ENCODE data around the gene SCNM1.

Gene SCNM1, protein sequence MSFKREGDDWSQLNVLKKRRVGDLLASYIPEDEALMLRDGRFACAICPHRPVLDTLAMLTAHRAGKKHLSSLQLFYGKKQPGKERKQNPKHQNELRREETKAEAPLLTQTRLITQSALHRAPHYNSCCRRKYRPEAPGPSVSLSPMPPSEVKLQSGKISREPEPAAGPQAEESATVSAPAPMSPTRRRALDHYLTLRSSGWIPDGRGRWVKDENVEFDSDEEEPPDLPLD

GRCh38 chr1:151165738-151166504 is at the start of gene SCNM1, which contains the start of gene LYSMD1:
Gene SCNM1, plus strand, starts transcription at chr1:151166144. Its CDS starts 9 bp downstream, at chr1:151166153.
Gene LYSMD1, minus strand, starts transcription at chr1:151165902. Its CDS starts 644 bp downstream, at chr1:151165258.
- H3K9me3 ChIP-seq (ENCODE audit: low read length) = no peaks in the 10 kb centered on the region
- peak within 1 kb of the TSS; percentile 82 for H3K9ac ChIP-seq (ENCODE audit: low read length)
- H3K27ac ChIP-seq (ENCODE audit: low read depth, low read length) = peak within 1 kb of the TSS; percentile 98
- H3K4me3 ChIP-seq (ENCODE audit: low read depth in 1 of 2, low read length in 2 of 2) = peak within 1 kb of the TSS; percentile 80 to 92
- H3K36me3 ChIP-seq (ENCODE audit: insufficient read depth, low read length) = peaks cover 31% of the 10 kb centered on the region
- H3K4me1 ChIP-seq (ENCODE audit: insufficient read depth, low read length) = peaks cover 22% of the 10 kb centered on the region
- no peaks in the 10 kb centered on the region for H3K27me3 ChIP-seq (ENCODE audit: control insufficient read depth in 1 of 2, insufficient read depth in 2 of 2, low read length in 2 of 2)

DNA sequence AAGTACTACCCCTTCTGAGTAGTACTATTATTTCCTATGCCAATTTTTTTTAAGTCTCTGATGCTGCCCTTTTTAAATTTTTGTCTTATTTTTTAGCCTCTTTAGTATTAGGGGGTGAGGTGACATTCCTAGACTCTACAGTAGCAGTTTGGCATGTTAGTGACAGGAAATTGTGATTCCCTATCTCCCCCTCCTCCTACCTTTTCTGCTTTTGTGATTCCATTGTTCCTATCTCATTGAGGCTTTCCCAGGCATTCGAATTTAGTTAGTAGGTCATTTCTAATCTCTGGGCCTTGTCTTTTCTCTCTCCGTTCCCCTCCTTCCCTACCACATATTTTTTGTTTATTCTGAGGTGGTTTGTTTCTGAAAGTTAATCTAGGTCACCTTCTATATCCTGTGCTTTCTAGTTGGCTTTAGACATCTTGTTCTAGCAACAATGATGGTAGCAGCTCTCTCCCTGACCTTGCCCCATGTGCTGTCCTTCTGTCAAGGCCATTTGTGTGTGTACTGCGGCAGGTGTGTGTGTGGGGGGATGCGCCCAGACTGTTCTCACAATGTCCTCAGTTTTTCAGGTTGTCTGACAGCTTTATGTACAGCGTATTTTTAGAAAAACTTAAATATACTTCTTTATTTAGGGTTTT is 41.1 kb upstream of the SCNM1 start:
- Histone ChIP-seq H3K4me3 (ENCODE audit: low read depth in 1 of 2, low read length in 2 of 2) (no peak overlapping the region), H3K27me3 (ENCODE audit: control insufficient read depth in 1 of 2, insufficient read depth in 2 of 2, low read length in 2 of 2) (no peaks in the 10 kb centered on the region), H3K27ac (ENCODE audit: low read depth, low read length) (no peak overlapping the region), H3K9ac (ENCODE audit: low read length) (no peak overlapping the region), H3K4me1 (ENCODE audit: insufficient read depth, low read length) (no peaks in the 10 kb centered on the region), H3K9me3 (ENCODE audit: low read length) (no peaks in the 10 kb centered on the region), H3K36me3 (ENCODE audit: insufficient read depth, low read length) (peaks cover 6% of the 10 kb centered on the region)

- Histone ChIP-seq H3K4me1 (ENCODE audit: insufficient read depth, low read length) (peaks cover 8% of the 10 kb centered on the region), H3K4me3 (ENCODE audit: low read depth in 1 of 2, low read length in 2 of 2) (no peak overlapping the region), H3K9ac (ENCODE audit: low read length) (no peak overlapping the region), H3K27me3 (ENCODE audit: control insufficient read depth in 1 of 2, insufficient read depth in 2 of 2, low read length in 2 of 2) (no peaks in the 10 kb centered on the region), H3K36me3 (ENCODE audit: insufficient read depth, low read length) (peaks cover 6% of the 10 kb centered on the region), H3K9me3 (ENCODE audit: low read length) (no peaks in the 10 kb centered on the region), H3K27ac (ENCODE audit: low read depth, low read length) (no peak overlapping the region)
Observed at GRCh38 chr1:151128800-151129199, 37.1 kb upstream of the SCNM1 start.

- peaks cover 2% of the 10 kb centered on the region for H3K36me3 ChIP-seq (ENCODE audit: insufficient read depth, low read length)
- peaks cover 8% of the 10 kb centered on the region for H3K4me1 ChIP-seq (ENCODE audit: insufficient read depth, low read length)
- H3K27ac ChIP-seq (ENCODE audit: low read depth, low read length) = peak overlapping the region; percentile 28
- no peaks in the 10 kb centered on the region for H3K27me3 ChIP-seq (ENCODE audit: control insufficient read depth in 1 of 2, insufficient read depth in 2 of 2, low read length in 2 of 2)
- H3K9ac ChIP-seq (ENCODE audit: low read length) = peak overlapping the region; percentile 63
- peak overlapping the region; percentile 35 to 70 for H3K4me3 ChIP-seq (ENCODE audit: low read depth in 1 of 2, low read length in 2 of 2)
- H3K9me3 ChIP-seq (ENCODE audit: low read length) = no peaks in the 10 kb centered on the region
Observed at GRCh38 chr1:151130987-151131586, 34.9 kb upstream of the SCNM1 start.

DNA sequence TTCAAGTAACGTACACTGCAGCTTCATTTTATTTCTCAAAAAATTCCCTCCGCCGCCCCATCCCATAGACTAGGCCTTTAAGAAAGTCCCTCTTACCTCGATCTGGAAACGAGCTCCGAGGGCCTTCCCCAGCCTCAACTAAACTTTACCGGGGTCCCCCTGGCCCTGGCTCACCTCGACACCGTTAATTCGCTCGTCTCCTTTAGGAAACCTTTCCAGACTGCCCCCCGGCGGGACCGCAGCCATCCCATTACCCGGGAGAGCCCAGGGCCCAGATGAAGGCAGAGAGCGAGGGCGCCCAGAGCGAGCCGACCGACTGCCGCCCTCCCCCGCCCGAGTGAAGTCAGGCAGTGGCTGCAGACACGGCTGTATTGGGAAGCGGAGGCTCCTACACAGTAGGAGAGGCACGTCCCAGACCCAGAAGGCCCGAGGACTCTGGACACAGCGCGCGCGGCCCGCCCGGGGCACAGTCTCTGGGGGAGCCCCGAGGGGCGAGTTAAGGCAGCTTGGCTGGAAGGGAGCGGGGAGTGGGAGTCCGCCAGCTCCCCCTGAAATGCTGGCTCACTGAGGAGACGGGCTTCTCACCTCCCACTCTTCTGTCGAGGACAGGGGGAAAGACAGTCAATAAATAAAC is 34.1 kb upstream of the SCNM1 start:
- Histone ChIP-seq H3K27me3 (ENCODE audit: control insufficient read depth in 1 of 2, insufficient read depth in 2 of 2, low read length in 2 of 2) (no peaks in the 10 kb centered on the region), H3K9ac (ENCODE audit: low read length) (peak overlapping the region; percentile 63), H3K36me3 (ENCODE audit: insufficient read depth, low read length) (peaks cover 6% of the 10 kb centered on the region), H3K9me3 (ENCODE audit: low read length) (no peaks in the 10 kb centered on the region), H3K27ac (ENCODE audit: low read depth, low read length) (peak overlapping the region; percentile 28), H3K4me1 (ENCODE audit: insufficient read depth, low read length) (peaks cover 8% of the 10 kb centered on the region), H3K4me3 (ENCODE audit: low read depth in 1 of 2, low read length in 2 of 2) (peak overlapping the region; percentile 35 to 70)

- Histone ChIP-seq H3K9me3 (ENCODE audit: low read length) (no peaks in the 10 kb centered on the region), H3K27ac (ENCODE audit: low read depth, low read length) (no peak overlapping the region), H3K36me3 (ENCODE audit: insufficient read depth, low read length) (peaks cover 7% of the 10 kb centered on the region), H3K4me3 (ENCODE audit: low read depth in 1 of 2, low read length in 2 of 2) (peak overlapping the region; percentile 35 to 70), H3K4me1 (ENCODE audit: insufficient read depth, low read length) (peaks cover 8% of the 10 kb centered on the region), H3K9ac (ENCODE audit: low read length) (peak overlapping the region; percentile 63), H3K27me3 (ENCODE audit: control insufficient read depth in 1 of 2, insufficient read depth in 2 of 2, low read length in 2 of 2) (no peaks in the 10 kb centered on the region)
Observed at GRCh38 chr1:151132335-151133017, 33.5 kb upstream of the SCNM1 start.

DNA sequence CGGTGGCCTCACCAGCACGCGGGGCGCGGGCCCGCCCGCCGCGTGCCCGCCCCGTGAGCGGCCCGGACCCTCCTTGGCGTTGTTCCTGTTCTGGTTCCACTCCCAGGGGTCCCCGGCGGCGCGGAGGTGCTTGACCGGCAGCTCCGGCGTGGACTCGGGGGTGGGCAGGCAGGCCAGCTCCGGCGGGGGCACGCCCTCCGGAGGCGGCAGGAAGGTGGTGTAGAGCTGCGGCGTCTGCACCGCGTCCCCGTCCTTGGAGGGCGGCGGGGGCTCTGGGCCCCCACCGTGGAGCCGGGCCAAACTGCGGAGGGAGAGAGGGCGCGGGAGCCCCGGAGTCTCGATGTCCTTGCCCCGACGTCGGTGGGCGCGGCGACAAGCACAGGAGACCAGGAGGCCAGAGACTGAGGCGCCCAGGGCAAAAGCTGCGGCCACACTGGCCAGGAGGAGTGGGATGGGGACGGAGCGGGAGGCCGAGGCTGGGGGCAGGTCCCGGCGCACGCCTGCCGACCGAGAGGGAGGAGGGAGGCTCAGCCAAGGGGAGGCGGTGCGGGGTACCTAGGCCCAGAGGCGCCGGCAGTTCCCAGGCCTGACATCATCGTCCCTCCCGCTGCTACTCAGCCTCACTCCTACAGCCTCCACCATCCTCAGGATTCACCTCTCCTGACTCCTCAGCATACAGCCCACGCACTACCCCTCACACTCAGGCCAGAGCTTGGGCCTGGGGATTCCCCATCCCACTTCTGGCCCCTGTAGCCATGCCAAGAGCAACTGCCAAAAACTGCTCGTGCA is 32.7 kb upstream of the SCNM1 start:
- H3K27me3 ChIP-seq (ENCODE audit: control insufficient read depth in 1 of 2, insufficient read depth in 2 of 2, low read length in 2 of 2) = no peaks in the 10 kb centered on the region
- H3K9ac ChIP-seq (ENCODE audit: low read length) = no peak overlapping the region
- H3K4me3 ChIP-seq (ENCODE audit: low read depth in 1 of 2, low read length in 2 of 2) = no peak overlapping the region
- H3K9me3 ChIP-seq (ENCODE audit: low read length) = no peaks in the 10 kb centered on the region
- H3K4me1 ChIP-seq (ENCODE audit: insufficient read depth, low read length) = peaks cover 8% of the 10 kb centered on the region
- H3K36me3 ChIP-seq (ENCODE audit: insufficient read depth, low read length) = peaks cover 7% of the 10 kb centered on the region
- no peak overlapping the region for H3K27ac ChIP-seq (ENCODE audit: low read depth, low read length)

DNA sequence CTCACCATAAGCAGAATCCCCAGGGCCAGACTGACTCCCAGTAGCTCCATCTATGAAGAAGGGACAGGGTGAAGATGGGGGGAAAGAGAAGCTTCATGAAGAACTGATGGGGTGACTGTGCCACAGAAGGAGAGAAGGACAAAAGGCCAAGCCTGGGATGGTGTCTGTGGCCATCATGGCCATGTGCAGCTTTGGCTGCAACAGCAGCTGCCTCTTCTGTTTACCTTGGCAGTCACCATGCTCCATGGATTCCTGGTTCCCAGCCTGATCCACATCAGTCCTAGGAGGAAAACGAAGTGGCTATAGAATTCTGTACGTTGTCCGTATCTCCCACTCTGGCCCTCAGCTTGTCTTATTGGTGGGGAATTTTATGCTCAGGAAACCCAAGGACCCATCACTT is 31.5 kb upstream of the SCNM1 start:
- H3K9ac ChIP-seq (ENCODE audit: low read length) = no peak overlapping the region
- H3K9me3 ChIP-seq (ENCODE audit: low read length) = no peaks in the 10 kb centered on the region
- H3K4me3 ChIP-seq (ENCODE audit: low read depth in 1 of 2, low read length in 2 of 2) = no peak overlapping the region
- peaks cover 8% of the 10 kb centered on the region for H3K4me1 ChIP-seq (ENCODE audit: insufficient read depth, low read length)
- no peaks in the 10 kb centered on the region for H3K27me3 ChIP-seq (ENCODE audit: control insufficient read depth in 1 of 2, insufficient read depth in 2 of 2, low read length in 2 of 2)
- H3K27ac ChIP-seq (ENCODE audit: low read depth, low read length) = no peak overlapping the region
- peaks cover 7% of the 10 kb centered on the region for H3K36me3 ChIP-seq (ENCODE audit: insufficient read depth, low read length)

DNA sequence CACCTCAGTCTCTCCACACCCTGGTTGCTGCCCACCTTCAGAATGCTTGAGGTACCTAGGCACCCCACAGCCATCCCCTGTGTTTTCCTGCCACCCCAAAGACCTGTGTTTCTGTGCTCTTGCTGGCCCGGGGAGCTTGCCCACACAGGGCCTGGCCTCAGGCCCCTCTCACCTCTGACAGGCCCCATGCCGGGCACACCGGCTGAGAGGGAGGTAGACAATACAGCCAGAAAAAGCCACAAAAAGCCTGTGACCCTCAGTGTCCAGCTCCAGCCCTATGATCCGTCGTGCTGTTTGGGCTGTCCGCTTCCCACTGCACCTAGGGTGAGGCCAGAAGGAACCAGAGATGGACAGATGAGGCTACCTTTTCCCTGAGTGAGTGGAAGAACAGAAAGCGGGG is 31.0 kb upstream of the SCNM1 start:
- no peak overlapping the region for H3K4me3 ChIP-seq (ENCODE audit: low read depth in 1 of 2, low read length in 2 of 2)
- H3K9me3 ChIP-seq (ENCODE audit: low read length) = no peaks in the 10 kb centered on the region
- peaks cover 7% of the 10 kb centered on the region for H3K36me3 ChIP-seq (ENCODE audit: insufficient read depth, low read length)

More for the DNA sequence above, 31.0 kb upstream of the SCNM1 start:
- Histone ChIP-seq H3K9ac (ENCODE audit: low read length) (no peak overlapping the region), H3K4me1 (ENCODE audit: insufficient read depth, low read length) (peaks cover 8% of the 10 kb centered on the region), H3K27me3 (ENCODE audit: control insufficient read depth in 1 of 2, insufficient read depth in 2 of 2, low read length in 2 of 2) (no peaks in the 10 kb centered on the region), H3K27ac (ENCODE audit: low read depth, low read length) (no peak overlapping the region)
